GM21529 (cell line): Measurements from ENCODE around the gene EXD3.

Experiments
- ATAC-seq: cut with Tn5 transposase; IDR thresholded peaks from one replicate; pipeline ENCODE4 v1.9.1; 2021; ENCODE audit not compliant: unreplicated experiment

The EXD3 gene

DNA sequence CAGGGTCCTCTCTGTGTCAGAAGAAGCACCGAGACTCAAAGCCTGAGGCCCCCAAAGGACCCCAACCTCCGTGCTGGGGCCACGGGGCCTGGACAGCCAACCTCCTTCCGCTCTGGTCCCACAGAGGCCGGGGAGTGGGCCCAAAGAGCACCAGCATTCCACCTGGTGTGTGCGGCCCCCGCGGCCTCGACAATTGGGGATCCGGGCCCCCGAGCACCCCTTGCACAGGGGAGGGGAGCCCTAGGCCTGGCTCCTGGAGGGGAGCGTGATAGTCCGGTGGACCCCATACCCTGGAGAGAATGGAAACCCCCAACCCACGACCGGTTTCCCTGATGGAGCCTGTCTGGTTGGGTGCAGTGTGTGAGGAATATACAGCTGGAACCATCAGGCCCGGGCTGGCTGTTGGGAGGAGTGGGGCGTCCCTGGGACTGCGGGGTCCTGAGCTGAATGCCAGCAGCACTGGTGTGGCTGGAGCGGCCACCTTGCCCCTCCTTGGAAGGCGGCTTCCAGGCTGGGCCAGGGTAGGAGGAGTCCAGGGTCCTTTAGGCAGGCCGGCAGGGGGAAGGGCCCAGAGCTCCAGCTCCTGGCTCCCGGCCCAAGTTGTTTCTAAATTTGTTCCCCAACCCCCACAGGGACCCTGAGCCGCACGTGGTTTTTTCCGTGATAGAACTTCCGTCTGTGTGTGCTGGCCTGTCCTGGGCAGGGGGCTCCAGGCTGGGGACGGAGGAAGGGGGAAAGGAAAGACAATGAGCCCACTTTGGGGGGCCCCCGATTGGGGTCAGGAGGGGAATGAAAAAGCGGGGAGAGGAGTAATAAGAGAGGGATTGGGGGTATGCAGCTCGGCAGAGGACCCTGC lies 146.3 kb downstream of the EXD3 start:
- no peak for ATAC-seq

DNA sequence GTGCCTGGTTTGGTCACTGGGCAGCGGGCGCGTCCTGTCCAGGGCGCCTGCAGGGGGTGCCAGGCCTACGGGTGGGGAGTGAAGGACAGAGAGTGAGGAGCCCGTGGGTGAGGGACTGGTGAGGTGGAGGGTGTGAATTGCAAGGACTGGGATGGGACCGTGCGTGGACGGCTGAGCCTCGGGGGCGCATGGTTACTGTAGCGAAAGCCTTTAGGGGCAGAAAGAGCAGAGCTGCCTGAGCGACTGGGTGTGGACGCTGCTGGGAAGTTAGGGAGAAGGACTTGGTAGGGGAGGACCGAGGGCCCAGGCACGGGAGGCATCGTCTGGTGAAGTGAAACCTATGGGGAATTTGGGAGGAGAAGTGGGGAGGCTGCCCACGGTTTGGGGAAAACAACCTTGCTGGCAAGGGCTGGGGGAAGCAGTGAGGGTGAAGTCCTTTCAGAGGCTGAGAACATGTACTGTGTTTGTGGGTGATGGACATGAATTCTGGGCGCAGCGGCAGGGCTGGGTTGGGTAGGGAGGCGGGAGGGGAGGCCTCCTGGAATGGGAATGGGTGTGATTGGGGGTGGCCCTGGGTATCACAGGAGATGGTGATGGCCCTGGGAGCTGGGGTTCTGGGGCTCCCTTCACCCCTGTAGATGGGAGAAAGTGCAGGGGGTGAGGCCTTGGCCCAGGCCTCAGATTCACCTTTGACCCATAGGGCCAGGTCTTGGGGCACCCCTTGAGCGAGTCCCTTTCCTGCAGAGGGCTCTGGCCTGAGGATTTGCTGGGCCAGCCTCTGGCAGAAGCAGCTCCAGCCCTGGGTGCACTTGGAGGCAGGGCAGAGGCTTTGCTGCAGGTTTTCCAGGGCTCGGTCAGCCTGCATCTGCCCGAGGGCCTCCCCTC lies 147.1 kb downstream of the EXD3 start:
- ATAC-seq, result no peak

DNA sequence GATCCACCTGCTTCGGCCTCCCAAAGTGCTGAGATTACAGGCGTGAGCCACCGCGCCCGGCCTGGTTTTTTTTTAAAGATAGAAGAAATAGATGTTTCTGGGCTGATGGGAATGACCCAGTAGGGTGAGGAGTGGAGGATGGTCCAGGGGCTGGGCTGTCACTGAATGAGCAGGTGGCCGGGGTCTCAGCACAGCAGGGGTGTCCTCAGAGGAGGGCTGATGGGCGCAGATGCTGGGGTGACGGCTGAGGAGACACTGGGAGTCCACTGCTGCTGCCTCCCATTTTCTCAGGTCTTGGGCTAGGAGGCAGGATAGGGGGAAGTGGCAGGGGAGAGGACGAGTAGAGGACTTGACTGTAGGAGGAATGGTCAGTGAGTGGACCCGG lies 147.8 kb downstream of the EXD3 start:
- no peak for ATAC-seq

DNA sequence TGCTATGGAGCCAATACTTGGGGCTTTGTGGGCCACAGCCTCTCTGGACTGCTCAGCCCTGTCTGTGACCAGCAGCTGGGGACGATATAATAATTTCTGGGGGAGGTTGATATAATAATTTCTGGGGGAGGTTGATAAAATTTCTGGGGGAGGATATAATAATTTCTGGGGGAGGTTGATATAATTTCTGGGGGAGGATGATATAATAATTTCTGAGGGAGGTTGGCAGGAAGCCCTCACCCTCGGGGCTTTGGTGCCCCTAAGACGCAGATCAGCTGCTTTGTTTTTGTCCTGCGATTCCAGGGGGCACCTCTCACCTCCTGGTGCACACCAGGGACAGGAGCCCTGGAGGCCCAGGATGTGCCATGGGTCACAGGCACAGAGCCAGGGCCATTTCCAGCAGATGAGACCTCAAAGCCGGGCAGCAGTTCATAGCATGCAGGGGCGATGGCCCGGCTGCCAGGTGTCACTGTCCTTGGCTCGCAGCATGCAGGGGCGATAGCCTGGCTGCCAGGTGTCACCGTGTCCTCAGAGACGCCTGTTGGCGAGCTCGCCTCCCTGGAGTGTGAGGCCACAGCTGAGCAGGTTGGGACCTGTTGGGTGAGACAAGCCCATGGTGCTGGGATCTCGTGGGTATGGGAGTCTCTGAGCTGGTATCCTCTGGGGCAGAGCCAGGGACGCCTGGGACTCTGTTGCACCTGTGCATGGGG lies 149.2 kb downstream of the EXD3 start:
- no peak for ATAC-seq

DNA sequence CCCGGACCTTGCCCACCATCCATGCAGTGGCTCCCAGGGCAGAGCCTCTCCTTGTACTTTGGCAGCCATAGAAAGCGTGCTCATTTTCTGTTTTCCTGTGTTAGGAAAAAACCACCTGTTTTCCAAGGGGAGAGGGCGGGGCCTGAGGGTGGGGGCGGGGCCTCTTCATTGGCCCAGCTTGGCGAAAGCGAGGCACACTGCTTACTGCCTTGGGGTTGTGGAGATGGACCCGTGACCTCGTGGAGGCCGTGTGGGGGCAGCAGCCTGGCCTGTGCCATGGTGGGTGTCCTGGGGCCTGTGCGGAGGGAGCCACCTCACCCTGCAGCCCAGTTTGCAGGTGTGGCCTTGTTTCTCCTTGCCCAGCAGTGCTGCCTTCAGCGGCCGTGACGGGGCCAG lies 149.9 kb downstream of the EXD3 start:
- ATAC-seq, result no peak

DNA sequence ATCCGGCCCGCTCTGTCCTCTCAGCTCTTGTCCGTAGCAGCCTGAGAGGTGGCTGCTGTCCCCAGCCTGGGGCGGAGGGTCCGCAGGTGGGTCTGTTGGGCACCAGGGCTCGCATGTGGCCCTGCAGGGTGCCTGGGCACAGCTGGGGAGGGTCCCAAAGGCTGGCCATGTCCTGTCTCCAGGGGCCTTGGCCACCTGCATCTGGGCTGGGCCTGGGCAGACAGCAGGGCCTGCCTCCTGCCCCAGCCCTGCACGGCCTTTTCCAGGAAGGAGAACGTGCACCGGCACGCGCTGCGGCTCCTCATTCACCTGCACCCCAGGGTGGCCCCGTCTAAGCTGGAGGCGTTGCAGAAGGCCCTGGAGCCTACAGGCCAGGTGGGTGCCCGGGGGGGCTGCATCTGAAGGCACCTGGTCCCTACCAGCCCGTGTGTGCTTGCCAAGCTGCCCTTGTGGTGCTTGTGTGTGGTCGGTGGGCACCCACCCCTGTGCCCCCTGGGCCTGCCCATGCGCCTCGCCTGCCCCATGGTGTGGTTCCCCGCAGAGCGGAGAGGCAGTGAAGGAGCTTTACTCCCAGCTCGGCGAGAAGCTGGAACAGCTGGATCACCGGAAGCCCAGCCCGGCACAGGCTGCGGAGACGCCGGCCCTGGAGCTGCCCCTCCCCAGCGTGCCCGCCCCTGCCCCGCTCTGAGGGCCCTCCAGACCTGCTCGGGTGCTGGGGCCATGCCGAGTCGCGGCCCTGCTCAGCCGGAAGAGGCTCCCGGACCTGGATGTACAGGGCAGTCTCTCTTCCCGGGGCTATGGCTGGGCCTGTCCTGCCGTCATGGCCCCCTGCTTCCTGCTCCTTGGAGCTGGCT lies 150.5 kb downstream of the EXD3 start:
- ATAC-seq, result no peak

DNA sequence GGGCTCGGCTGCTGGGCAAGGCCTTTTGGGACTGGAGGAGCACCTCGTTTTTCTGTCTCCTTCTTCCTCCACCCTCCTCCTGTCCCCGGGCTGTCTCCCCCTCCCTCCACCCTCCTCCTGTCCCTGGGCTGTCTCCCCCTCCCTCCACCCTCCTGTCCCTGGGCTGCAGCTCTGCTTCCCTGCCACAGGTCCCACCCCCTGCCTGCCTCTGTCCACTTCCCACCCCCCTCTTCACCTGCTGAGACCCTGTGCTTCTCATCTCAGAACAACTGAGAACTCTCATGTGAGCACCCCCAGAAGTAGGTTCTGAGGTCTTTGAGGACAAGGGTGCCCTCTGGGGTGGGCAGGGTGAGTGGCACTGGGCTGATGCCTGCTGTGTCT lies 151.3 kb downstream of the EXD3 start:
- ATAC-seq, result no peak

DNA sequence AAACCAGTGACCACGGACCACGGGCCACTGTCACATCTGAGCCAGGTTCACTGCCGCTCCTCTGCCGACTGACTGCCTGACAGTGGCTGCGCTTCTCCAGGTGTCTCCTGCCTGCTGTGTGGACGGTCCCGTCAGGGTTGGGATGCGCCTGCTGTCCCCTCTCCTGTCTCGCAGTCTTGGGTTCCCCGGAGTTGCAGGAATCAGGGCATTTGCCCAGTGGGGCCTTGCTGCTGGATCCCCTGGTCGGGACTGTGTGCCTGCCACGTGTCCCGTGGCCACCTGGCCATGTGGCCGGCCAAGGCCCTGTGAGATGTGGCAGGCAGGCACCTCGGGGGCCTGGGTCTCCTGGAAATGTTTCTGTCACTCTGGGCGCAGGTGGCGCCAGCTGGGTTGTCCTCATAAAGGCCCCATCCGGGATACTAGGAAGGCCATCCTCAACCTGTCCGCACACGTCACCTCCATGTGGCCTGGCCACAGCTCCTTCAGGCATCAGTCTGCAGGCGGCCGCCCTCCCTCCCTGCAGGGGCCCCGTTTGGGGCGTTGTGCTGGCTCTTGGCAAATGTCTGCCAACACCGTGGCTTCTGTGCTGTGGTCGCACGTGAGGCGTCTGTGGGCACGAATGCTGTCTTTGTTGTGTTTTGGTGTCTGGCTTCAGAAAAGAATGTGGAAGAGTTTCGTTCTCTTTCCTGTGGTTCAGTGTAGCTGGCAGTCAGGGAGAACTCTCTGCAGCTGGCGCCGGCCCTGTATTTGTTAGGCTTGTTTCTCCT lies 151.8 kb downstream of the EXD3 start:
- no peak for ATAC-seq

DNA sequence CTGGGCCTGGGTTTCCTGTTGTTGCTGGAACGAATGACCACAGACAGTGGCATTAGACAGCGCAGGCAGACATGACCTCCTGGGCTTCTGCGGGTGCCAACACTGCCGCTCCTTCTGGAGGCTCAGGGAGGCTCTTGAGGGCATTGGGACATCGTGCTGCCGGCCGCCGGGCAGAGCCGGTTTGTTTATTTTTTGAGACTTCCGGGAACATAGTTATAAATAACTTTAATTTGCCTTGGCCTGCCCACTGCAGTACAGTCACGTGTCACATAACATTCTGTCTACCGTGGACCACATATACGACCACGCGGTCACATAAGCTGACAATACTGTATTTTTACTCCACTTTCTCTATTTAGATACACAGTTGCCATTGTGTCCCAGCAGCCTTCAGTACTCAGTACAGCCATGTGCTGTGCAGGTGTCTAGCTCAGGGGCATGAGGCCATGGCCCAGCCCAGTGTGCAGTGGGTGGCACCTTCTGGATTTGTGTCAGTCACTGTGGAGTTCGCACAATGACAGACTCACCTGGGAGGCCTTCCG lies 153.7 kb downstream of the EXD3 start:
- ATAC-seq, result no peak

DNA sequence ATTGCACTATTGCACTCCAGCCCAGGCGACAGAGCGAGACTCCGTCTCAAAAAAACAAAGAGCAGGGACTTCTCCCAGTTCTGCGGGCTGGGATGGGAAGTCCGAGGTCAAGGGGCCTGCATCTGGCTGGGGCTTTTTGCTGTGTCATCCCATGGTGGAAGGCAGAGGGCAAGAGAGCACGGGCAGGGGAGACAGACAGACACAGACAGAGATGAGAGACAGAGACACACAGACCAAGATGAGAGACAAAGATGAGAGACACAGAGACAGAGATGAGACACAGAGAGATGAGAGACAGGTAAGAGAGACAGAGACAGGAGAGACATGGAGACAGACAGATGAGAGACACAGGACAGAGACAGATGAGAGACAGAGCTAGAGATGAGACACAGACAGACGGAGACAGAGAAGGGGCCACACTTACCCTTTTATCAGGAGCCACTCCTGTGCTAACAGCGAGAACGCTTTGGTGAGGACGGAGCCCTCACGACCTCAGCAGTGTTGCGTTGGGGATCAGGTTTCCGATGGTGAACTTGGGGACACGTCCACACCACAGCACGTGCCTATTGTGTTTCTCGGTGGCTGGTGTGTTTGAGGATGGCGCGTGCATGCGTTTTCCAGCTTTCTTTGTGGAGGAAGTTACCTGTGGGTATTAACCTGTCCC lies 154.3 kb downstream of the EXD3 start:
- ATAC-seq, result no peak

DNA sequence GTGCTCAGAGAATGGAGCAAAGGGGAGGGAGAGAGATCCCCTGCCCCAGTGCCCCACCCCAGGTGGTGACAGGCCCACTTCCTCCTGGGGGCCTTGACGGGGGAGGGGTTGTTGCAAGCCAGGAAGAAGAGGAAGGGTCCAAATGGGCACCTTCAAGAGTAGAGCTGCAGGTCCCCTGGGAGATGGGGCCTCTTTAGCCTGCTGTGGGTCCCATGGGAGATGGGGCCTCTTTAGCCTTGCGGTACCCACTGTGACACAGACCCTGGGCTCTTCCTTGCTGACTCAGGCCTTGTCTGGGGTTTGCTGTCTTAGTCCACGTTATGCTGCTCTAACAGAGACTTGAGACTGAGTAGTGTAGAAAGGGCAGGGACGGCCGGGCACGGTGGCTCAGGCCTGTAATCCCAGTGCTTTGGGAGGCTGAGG lies 155.0 kb downstream of the EXD3 start:
- ATAC-seq, result no peak

DNA sequence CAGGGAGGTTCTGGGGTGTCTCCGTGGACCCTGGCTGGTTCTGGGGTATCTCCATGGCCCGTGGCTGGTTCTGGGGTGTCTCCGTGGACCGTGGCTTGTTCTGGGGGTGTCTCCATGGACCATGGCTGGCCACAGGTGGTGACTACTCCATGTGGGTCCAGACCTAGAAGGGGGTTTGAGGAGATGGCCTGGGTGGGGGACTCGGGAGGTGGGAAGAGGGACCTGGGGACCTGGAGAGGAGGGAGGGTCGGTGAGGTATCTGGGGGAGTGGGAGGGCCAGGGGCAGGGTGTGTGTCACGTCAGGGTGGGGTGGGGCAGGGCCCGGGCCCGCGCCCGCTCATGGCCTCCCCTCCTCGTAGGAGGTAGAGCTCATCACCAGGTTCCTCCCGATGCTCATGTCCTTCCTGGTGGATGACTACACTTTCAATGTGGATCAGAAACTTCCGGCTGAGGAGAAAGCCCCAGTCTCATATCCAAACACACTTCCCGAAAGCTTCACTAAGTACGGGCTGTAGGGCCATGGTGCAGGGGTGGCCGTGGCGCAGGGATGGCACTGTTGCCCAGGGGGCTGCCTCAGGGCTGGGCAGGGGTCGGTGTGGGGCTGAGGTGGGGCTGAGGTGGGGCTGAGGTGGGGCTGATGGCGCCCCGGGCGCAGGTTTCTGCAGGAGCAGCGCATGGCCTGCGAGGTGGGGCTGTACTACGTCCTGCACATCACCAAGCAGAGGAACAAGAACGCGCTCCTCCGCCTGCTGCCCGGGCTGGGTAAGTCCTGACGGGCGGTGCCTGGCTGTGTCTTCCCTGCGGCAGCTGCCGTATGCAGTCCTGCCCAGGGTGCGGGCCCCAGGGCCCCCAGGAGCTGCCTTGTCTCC lies 156.1 kb downstream of the EXD3 start:
- ATAC-seq, result no peak

DNA sequence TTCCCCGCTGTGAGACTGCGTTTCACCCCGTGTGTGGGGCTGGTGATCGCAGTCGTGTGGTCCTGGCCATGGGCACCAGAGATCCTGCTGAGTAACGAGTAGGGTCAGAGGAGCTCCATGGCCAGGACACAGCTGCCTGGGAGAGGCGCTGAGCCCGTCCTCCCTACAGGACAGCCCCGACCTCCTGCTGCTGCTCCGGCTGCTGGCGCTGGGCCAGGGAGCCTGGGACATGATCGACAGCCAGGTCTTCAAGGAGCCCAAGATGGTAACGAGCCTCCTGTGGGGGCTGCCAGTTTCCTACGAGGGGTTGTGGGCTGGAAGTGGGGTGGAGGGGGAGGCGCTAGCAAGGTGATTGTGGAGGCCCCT lies 156.8 kb downstream of the EXD3 start:
- no peak for ATAC-seq

DNA sequence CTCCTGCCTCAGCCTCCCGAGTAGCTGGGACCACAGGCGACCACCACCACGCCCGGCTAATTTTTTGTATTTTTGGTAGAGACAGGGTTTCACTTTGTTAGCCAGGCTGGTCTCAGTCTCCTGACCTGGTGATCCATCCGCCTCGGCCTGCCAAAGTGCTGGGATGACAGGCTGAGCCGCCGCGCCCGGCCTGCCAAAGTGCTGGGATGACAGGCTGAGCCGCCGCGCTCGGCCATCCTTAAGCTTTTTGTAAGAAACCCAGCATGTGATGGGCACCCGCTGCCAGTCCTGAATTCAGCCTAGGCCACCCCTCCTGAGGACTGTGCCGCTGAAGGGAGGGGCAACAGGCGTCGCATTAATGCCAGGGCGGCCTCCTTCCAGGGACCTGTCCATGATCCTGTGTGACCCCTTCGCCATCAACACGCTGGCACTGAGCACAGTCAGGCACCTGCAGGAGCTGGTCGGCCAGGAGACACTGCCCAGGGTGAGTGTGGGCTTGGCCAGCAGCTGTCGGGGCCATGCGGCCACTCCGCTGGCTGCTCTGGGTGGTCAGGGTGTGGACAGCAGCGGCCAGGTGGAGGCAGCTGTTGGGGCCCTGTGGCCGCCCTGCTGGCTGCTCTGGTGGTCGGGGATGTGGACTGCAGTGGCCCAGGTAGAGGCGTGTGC lies 157.3 kb downstream of the EXD3 start:
- ATAC-seq, result no peak

DNA sequence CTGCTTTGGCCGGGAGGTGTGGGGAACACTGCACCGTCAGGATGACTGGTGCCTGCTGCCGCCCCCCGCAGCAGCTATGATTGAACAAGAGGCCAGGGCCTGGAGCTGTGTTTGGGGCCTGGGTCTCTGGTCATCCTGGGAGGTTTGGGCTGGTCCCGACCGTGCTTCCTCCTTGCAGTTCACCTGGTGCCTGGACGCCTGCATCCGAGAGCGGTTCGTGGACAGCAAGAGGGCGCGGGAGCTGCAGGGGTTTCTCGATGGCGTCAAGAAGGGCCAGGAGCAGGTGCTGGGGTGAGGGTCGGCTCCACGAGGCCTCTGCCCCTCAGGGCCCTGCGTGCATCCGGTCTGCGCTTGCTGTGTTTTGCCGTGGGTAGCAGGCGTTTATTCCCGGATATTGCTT lies 158.9 kb downstream of the EXD3 start:
- no peak for ATAC-seq

DNA sequence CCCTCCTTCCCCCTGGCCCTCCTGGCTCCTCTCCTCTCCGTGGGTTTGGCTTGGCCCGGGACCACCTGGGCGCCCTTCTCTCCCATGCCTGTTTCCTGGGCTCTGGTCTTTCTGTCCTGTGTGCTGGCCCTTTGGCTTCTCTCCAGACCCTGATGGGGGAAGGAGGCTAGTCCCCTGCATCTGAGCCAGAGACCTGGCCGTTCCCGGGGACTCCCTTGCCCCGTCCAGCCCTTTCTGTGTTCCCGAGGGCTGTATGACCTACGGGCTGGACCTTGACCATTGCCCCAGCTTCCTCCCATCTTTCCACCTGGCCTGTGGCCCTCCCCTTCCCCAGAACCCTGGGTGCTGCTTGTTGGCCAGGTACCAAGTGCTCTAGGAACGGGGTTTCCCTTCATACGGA lies 159.5 kb downstream of the EXD3 start:
- ATAC-seq, result no peak

DNA sequence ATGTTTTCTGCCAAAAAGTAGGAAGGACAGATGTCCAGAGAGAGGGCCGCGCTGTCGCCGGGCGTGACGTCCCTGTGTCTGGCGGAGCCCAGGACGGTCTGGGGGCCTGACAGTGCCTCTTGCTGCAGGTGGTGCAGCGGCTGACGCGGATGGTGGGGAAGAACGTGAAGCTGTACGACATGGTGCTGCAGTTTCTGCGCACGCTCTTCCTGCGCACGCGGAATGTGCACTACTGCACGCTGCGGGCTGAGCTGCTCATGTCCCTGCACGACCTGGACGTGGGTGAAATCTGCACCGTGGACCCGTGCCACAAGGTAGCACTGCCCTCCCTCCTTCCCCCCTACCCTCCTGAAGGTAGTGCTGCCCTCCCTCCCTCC lies 160.1 kb downstream of the EXD3 start:
- ATAC-seq, result no peak
